GM18519 (cell line): Measurements from ENCODE around the gene ULK4.
"Not testable (repeated sequence)": the region's sequence is repeated elsewhere in the genome, so short reads cannot be mapped to it uniquely, and the experiment has no call there.

Experiments
- ATAC-seq: cut with Tn5 transposase; IDR thresholded peaks from one replicate; pipeline ENCODE4 v1.9.1; 2021; ENCODE audit warnings: mild to moderate bottlenecking, moderate library complexity; ENCODE audit not compliant: unreplicated experiment, low FRiP score

The ULK4 gene

DNA sequence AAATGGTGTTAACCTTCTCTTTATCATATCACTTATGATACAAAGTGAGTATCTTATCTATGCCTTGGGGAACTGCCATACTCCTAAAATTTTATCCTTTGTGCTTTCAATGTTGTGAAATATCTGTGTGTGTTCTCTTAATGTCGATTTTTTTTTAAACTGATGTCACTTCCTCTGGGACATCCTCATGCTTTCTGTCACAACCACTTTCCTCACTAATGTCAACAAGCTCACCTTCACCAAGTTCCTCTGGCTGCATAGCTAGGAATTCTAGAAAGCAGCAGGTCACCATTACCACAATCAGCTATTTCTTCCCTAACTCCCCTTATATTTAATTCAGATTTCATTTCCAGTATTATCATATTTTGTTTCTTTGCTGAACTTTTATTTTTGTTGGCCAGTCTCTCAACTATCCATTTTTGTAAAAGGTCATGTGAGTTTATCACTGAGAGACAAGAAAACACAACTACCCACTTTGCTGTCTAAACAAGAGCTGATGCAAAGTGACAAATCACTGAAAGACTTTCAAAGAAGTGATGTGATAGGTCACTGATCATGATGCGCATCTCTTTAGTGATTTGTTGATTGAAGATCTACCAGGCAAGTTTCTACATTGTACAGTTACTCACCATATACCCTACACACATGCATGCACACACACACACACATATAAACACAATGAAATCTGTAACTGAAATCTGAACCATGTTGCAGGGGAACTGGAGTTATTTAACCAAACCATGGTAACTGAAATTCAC, 369.0 kb downstream of the ULK4 start:
- ATAC-seq = no peak

DNA sequence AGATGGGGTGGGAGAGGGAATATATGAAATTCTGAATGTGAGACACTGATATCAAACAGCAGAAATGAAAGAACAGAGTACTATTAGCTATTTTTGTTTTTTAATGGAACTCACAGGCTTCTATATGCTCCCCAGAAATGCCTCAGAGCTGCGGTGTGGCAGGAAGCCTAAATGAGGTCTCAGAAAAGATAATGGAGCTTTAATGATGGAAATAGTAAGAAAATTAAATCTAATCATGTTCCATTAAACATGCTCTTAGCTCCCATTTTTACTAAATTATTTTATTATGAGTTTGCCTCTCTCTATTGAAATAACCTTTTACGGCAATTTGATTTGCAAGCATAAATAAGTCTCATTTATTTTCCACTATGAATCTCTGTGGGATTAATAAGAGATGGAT, 378.9 kb downstream of the ULK4 start:
- no peak for ATAC-seq

DNA sequence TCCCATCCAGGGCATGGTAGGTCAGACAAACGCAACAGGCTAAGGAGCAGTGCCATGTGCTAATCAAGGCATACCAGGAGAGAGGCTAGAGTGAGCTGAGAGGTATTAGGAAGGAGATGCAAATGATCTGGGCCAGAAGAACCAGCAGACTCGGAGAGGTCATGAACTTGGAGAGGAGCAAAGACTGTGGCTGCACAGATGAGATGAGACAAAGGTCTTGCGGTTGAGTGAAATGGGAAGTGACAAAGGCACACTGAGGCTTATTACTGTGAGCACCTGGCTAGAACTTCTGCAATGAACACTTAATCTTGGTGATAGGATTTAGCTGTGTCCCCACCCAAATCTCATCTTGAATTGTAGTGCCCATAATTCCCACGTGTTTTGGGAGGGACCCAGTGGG, 380.2 kb downstream of the ULK4 start:
- peak; percentile 81 for ATAC-seq

DNA sequence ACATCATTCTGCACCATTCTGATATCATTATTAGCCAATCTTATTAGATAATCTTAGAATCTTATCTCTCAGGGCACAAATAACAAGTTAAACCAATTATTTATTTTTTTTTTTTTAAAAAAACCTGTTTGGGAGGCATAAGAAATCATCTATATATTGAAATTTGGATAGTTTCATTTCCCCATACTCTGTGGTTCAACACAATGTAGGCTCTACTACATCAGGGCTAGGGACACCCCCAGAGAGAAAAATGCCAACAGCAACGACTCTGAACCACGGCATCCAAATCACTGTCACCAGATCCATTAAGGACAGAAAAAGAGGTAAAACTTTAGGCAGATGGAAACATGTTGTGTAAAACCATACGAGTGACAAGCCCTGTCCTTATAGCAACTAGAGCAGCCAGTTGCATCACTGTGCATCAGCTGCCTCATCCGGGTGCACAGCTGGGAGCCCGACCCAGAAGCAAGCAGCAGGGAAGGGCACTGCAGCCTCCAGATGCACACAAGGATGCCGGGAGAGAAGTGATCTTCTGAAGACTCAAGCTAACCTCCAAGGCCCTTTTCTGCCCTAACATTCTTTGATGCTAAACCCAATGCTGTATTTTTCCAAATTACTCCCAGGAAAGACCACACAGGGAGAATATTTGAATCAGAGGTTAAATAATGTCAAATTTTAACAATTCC, 381.5 kb downstream of the ULK4 start:
- no peak for ATAC-seq

- no peak for ATAC-seq
Observed at GRCh38 chr3:41579861-41580260, 382.0 kb downstream of the ULK4 start.

- no peak for ATAC-seq
Observed at GRCh38 chr3:41578798-41579197, 383.1 kb downstream of the ULK4 start.

DNA sequence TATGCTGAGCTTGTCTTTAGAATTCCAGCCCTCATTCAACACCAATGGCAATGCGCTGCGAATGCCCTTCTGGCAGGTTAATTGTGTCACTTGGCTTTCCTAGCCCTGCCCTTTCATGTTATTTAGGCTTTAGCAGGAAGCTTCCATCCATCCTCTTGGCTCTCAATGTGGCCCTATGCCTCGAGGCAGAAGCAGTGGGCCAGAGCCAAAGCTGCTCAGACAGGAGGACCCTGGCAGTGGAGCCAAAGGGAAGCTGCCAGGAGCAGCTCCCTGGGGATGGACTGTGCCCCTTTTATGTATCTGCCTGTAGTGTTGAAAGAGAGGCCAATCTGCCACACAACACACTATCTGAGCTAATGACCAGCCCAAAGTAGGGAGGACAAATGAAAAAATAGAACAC, 386.2 kb downstream of the ULK4 start:
- ATAC-seq = no peak

DNA sequence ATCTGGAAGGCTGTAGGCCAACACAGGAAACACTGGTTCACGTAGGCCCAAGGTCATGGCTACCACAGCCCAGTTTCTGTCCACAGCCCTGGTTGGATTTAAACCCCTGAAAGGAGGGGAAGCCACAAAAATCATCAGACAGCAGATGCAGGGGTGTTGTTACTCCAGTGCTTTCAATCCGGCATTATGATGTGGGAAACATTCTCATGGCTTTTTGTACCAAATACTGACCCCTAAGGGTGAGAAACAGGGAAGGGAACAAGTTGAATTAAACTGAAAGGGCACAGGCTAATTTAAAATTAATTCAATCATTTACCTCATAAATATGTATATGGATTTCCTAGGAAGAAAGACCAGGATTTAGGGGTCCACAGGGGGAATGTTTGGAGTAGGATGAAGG, 387.0 kb downstream of the ULK4 start:
- ATAC-seq = no peak

GRCh38 chr3:41573591-41573990, 388.3 kb downstream of the ULK4 start:
- no peak for ATAC-seq

DNA sequence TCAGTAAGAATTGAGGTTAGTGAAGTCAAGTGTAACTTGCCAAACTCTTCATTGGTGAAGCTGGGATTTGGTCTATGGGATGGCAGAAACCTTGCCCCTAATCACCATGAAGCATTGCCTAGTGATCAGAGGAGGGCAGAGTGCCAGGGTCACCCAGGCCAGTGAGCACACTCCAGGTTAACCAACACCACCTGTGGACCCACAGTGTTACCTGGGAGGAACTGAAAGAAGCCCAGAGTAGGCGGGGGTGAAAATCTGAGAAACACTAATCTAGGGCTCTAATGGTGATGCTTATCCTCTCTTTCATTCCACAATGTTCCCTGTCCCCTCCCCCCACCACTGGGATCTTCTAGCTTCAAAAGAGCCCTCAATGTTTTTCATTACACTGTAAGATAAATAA, 389.8 kb downstream of the ULK4 start:
- ATAC-seq = no peak

DNA sequence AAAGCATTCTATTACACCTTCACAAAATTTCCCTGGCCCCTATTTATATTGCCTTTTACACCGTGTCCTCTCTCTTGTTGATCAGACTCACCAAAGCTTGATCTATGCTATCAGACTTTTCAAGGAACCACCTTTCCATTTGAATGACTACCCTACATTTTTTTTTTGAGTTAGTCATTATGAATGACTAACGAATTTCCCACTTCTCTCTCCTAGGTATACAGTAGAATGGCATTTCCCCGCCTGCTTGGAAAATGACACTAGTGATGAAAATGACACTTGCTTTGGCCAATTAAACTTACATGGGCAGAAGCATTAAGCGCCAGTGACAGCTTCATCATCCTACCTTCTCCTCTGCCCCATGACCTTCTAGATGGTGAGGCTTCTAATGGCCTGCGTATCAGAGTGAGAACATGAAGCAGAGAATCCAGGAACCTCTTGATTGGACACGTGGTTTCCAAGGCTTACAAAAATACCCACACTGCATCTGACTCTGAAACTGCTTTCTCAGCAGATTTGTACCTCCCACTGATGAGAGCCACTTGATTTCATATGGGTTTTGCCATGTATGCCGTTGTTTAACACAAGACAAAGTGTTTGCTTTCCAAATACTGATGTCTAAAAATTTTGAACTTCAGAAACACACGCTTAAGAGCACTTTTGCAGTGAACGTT, 392.1 kb downstream of the ULK4 start:
- ATAC-seq = no peak

DNA sequence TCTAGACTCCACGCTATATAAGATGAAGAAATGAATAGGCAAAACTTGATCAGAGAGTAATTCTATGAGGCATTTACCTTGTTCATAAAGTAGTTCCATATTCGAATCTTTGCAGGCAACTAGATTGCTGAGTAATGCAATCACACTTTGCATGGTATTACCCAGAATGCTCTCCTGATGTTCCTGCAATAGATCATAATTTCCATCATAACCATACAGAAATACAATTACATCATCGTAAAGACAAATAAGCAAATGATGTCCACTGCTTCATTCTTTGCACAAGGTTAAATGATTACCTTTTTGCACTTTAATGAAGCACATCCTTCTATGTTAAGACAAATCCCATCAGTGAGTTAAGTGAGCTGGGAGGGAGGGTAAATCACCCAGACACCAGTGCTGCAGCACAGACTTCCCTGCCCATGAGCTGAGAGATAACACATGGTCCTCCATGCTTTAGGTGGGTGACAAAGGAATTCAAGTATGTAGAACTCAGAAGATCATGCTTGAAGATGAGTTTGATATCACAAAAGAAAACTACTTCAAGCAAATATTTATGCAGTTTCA, 395.9 kb downstream of the ULK4 start:
- ATAC-seq = no peak

DNA sequence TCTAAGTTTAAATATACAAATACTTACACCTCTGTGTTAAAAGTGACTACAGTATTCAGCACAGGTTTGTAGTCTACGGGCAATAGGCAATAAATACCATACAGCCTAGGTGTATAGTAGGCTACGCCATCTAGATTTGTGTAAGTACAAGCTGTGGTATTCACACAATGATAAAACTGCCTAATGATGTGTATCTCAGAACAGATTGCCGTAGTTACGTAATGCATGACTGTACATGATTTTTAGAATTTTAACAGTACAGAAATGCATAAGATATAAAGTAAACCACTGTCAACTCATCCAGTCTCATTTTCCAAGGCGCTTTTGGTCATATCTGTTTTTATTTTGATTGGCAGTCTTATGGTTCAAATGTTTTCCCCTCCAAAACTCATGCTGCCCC, 396.9 kb downstream of the ULK4 start:
- ATAC-seq = no peak

GRCh38 chr3:41556245-41556644, 405.7 kb downstream of the ULK4 start:
- ATAC-seq = not testable (repeated sequence)

DNA sequence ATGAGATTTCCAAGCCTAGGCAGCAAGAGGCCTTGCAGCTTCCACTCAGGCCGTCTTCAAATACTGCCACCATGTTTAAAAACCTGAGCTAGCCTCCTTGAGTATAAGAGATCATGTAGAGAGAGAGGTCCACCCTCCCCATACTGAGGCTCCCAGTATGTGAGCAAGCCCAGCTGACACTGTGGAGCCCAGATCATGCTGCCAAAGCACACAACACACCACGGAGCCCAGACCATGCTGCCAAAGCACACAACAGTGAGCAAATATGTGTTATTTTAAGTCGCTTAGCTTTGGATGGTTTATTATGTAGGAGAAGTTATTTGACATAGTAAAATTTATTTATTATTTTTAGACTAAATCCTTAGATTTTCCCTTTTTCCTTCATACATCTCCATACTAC, 428.9 kb downstream of the ULK4 start:
- ATAC-seq = no peak

DNA sequence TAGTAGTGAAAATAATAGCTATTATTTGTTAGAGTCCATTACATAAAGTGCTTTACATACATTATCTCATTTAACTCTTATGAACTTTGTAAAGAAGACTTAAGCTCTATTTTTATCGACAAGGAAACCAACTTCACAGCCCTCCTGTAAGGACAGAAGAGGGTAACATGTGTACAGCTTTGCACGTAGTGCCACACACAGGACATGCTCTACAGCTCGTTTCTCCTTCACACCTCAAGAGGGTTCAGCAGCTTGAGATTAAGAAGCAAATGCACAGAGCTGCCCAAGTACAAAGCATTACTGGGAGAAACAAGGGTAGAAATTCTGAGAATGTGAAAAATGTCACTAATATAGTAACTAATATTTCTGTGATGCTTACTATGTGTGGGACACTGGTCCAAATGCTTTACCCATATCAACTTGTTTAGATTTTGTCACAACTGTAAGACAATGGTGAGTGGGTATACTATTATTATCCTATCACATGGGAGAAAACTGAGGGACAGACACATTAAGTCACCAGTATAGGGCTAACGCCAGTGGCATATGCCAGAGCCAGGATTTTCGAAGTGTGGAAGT, 434.8 kb downstream of the ULK4 start:
- no peak for ATAC-seq

GRCh38 chr3:41525303-41526064, 436.4 kb downstream of the ULK4 start:
- peak; percentile 44 for ATAC-seq

DNA sequence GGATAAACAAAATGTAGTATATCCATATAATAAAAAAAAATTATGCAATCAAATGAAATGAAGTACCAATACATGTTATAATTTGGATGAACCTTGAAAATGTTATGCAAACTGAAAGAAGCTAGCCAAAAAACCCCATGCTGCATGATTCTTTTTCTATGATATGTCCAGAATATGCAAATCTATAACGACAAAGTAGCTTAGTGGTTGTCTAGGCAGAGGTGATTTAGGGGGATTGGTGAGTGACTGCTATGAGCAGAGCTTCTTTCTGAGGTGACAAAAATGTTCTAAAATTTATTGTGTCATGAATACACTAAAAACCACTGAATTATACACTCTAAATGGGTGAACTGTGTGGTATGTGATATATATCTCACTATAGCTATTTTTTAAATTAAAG, 438.0 kb downstream of the ULK4 start:
- ATAC-seq = no peak

DNA sequence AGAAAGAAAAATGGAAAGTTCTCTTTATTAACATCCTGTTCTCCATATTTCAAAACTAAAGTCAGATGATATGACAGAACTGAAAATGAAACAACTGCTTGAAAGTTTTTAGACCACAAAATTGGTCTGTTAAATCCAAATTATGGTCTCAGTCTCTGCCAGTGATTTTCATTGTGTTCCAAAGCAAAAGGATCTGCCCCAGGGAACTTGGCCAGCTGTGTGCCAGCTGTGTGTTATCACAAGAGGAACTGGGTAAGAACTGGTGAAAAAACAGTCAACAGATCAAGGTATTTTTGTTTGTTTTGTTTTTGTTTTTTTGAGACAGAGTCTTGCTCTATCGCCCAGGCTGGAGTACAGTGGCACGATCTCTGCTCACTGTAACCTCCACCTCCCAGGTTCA, 439.3 kb downstream of the ULK4 start:
- peak; percentile 49 for ATAC-seq

DNA sequence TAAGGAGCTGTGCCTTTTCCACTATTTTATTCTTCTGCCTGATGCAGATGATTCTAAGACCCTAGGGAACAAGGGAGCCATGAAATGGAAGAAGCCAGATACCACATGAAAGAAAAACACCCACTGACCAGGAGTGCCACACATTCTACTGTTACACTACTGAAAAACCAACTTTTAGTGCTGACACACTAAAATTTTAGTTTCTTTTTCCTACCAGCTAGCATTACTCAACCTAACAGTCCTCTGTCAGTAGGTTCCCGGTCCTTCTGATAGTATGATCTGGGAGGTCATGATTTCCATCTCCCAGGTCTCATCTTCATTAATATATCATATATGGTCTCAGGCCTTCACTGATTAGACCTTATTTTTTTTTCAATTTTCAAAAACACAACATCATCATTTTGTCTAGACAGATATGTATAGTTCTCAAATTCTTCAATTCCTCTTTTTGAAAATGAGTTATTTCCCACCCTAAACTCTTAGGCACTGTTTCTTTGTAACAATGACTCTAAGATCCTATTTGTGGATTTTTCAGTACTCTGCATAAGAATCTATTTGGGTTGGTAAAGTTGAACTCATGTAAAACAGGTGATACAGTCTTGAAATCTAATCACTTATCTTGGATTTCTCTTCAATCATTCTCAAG, 440.8 kb downstream of the ULK4 start:
- no peak for ATAC-seq
